HG02938 (cell line): ENCODE measurements around the gene CCDC97.

Experiments used
- ATAC-seq: cut with Tn5 transposase; IDR thresholded peaks from one replicate; pipeline ENCODE4 v1.9.1; 2021; ENCODE audit warnings: mild to moderate bottlenecking, moderate library complexity; ENCODE audit not compliant: unreplicated experiment

The CCDC97 gene

DNA sequence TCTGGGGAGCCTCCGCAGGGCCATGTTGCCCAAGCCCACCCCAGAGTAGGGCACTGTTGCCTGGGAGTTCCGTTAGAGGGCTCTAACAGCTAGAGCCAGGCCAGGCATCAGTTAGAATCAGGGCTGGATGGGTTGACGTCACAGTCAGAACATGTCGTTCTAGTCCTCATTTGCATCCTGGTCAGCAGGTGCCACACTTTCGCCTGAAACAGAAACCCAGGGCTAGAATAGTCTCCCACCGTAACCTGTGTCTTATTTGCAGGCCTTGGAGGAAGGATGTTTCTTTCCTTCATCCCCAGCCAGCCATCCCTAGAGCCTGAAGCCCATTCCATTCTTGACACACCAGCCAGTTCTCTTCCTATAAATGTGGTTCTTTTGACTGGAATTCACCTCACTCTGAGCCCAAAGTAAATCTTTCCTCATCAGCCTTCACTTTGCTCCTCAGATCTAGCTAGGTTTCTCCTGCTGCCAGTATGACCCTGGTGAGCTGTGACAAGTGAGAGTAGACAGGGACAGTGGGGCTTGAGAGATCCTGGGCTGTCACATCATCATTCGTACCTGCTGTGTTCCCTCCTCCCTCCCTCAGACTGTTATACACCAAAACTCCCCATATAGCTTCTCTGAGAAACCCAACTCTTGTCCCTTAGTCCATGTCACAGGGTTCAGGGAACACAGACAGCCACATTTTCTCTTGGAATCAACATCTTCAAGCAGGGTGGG is 12.2 kb upstream of the CCDC97 start:
- peak; percentile 68 for ATAC-seq

DNA sequence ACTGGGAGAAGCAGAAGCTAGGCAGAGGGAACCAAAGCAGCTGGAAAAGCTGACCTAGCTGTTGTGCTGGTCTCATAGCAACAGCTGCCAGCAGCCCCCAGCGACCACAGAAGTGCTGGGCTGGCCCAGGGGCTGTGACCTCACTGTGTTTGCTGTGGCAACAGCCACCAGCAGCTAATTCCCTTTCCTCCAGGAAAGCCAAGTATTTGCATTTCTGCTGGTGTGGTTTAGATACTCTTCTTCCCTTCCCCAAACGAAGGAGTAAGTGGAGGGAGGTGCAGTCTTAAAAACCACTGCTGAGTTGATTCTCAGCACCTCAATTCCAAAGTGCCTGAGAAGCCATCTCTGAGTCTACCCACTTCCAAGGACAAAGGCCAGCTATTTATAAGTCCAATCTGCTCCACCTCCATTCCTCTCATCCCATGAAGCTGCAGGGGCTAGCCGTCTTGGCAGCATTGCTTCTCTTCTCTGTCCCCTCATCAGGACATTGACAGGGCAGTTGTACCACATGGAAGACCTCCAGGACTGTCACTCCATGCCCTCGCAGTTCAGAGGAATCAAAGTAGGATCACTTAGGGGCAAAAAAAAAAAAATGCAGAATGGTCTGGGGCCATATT is 11.5 kb upstream of the CCDC97 start:
- ATAC-seq, result peak; percentile 18

DNA sequence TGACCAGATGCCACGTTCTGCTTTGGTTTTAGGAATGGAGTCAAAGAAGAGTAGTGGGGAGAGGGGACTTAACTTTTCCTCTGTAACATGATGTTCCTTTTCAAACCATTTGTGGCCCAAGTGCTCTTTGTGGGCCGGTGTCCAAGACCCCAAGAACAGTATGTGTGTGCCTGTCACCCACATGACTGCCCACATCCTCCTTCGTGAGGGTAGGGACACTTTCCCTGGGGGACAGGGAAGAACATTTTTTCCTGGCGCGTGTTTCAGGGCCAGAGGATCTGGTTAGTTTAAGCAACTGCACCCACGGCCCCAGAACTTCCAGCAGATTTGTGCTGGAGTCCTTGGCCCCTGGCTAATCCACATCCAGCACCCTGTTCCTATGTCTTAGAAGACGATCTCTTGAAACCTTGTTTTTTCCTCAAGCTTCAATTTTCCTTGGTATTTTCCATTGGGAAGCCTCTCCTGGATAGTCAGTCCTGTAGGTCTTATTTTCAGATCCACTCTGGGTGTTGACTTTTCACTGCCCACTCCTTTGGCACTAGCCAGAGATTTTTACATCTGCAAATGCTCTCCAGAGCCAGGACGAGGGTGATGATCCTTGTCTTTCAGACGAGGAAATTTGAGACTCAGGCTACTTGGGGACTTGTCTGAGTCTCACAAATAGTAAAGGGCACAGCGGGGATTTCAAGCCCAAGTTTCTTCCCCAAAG is 10.8 kb upstream of the CCDC97 start:
- no peak for ATAC-seq

DNA sequence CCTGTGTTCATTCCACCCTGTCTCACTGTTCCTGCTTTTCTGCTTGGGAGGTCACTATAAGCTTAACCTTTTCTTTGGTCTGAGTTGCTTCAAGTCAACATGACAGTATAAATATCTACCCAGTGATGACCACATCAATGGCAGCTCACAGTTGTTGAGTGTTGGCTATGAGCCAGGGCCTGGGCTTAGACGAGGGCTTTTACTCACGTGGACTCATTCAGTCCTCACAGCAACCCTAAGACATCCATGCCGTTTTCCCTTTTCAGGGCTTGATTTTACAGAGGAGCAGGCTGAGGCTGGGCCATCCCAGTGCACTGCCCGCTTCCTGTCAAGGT is 10.2 kb upstream of the CCDC97 start:
- ATAC-seq, result no peak

DNA sequence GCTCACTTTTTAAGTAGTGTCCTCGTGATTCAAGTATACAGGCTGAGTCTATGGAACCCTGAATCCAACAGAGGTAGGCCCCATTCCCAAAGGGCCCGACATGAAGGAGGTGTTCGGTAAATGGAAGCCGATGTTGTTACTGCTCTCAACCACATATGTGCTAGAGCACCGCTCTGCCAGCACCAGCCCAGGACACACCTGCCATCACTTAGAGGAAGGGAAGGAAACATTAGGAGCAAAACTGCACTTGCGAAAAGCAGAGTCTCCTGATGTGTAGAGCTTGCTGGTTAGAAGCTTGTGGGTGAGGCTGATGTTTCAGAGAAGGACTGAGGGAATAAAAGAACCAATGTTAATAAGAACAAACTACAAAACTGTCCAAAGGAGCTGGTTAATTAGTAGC is 9.4 kb upstream of the CCDC97 start:
- no peak for ATAC-seq

DNA sequence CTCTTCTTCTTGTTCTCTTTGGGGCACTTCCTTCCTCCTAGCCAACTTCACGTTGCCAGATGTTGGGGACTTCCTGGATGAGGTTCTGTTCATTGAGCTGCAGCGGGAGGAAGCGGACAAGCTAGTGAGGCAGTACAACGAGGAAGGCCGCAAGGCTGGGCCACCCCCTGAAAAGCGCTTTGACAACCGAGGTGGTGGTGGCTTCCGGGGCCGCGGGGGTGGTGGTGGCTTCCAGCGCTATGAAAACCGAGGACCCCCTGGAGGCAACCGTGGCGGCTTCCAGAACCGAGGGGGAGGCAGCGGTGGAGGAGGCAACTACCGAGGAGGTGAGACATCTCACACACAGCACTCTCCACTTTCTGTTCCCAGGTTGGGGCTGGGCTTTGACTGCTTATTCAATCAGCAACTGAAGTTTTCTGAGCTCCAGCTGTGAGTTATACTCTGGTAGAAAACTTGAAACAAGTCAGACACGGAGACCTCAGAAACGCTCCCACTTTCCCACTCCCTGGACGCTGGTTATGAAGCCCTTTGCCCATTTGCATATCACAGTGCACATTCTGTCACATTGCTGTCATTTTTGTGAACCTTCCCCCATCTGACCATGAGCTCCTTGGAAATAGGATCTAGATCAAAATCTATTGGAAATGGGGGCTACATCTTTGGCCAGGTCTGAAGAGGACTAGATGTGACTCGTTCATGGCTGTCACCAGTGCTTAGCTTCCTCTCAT is 7.2 kb upstream of the CCDC97 start:
- ATAC-seq, result no peak

DNA sequence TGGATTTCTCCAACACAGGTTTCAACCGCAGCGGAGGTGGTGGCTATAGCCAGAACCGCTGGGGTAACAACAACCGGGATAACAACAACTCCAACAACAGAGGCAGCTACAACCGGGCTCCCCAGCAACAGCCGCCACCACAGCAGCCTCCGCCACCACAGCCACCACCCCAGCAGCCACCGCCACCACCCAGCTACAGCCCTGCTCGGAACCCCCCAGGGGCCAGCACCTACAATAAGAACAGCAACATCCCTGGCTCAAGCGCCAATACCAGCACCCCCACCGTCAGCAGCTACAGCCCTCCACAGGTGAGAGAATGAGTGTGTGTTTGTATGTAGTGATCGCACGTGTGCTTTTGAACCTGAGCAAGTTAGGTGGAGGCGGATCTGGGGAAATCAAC is 6.0 kb upstream of the CCDC97 start:
- no peak for ATAC-seq

DNA sequence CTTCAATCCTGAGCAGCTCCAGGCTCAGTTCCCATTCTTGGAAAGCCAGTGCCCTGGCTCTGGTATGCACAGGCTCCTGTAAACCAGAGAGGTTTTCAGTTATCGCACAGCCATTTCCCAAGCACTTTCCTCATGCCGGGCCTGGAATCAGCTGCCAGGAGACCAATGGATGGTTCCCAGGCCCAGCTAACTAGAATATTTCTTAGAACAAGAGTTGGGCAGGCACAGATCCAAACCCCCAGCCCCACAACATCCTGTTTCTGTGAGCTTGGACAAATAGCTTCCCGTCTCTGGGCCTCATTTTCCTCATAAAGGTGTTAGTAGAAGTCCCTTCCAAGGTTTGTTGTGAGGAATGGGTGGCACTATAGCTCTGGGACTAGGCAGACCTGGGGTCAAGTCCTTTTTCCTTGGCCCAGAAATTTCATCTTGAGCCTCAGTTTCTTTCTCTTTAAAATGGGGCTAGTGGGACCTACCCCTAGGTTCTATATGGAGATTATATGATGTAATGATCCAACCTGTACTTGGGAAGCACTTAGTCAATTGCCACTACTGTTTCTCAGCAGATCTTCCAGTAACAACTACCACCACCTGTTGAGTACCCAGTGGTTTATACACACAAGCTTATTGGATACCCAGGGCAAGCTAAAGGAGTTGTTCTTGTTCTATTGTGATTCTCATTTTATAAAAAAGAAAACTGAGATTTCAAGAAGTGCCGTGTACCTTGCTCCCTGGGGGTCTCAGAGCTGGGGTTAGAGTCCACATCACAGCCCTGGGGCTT is 5.1 kb upstream of the CCDC97 start:
- no peak for ATAC-seq

DNA sequence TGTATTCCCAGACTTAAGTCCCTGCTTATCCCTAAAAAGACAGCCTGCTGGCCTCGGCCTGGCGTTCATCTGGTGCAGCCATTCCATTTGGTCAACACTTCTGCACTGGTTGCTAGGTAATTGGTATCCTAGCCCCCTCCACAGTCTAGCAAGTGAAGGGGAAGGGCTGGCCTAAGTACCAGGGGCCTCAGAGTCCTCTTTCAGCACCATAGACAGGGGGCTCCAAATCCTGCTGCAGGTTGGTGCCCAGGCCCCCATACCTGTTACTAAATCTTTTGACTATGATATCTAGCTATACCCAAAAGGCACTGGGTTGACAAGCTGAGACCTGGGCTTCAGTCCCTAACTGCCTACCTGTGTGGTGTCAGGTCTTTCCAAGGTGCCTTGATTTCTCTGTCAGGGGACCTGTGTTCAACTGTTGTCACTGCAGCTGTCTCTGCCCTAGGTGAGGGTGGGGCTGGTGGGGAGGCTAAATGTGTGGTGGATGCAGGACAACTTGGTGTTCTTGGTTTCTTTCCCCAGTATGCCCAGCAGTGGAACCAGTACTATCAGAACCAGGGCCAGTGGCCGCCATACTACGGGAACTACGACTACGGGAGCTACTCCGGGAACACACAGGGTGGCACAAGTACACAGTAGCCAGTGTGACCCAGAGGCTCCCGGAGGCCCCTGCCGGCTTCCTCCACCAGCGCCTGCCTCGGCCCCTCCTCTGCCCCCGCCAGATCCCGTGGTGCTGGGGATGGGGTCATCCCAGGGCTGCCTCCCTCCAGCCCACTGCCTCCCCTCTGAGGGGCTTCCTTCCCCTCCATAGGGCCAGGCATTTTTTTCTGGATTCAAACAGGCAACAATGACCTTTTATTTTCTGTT is 3.8 kb upstream of the CCDC97 start:
- ATAC-seq, result no peak

DNA sequence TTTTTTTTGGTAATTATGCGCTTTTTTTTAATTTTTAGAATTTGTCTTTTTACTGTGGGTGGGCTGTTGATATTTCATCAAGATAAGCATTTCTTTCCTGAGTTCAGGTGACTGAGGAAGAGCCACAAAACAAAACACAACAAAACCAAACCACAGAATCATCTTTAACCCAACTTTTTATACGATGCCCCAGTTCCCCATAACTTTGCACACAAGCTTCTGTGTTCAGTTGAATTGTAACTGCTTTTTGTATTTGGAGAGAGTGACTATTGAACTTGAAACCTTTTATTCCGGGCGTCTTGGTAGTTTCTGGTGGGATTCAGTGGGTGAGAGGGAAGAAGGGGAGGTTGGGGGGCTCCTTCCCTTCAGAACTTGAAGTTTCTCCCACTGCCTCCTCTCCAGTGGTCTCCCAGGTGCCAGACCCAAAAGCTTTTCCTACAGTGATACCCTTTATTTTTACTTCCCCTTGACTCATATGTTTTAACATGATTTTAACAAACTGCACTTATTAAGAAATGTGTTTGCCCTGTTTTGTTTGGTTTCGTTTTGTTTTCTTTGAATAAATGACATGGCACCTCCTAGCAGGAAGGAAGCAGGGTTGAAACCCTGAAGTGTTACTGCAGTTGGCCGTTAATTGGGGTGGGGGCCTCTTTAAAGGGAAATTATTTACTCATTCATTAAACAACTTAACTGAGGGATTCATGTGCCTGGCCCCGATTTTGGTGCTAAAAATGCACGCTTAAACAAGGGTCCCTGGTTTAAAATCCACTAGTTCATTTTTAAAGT is 2.7 kb upstream of the CCDC97 start:
- no peak for ATAC-seq

DNA sequence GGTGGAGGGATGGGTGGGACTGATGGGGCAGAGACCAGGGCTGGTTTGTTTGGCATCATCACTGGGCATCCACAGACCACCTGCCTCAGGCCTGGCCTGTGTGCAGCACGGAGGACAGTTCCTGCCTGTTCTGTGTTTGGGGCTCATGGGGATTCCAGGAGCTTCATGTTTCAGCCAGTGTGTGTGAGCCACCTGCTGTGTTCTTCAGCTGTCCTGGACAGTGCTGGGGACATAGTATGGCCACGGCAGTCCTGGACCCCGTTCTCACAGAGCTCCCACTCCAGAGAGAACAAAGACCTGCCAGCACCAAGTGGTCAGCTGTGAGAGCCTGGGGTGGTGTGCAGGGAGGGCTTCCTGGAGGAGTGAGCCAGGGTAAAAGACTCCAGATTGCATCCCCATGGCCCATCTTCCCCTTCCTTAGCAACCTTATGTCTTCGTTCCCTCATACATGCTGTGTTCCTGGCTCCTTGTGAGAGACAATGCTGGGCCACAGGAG is 2.0 kb upstream of the CCDC97 start:
- no peak for ATAC-seq

DNA sequence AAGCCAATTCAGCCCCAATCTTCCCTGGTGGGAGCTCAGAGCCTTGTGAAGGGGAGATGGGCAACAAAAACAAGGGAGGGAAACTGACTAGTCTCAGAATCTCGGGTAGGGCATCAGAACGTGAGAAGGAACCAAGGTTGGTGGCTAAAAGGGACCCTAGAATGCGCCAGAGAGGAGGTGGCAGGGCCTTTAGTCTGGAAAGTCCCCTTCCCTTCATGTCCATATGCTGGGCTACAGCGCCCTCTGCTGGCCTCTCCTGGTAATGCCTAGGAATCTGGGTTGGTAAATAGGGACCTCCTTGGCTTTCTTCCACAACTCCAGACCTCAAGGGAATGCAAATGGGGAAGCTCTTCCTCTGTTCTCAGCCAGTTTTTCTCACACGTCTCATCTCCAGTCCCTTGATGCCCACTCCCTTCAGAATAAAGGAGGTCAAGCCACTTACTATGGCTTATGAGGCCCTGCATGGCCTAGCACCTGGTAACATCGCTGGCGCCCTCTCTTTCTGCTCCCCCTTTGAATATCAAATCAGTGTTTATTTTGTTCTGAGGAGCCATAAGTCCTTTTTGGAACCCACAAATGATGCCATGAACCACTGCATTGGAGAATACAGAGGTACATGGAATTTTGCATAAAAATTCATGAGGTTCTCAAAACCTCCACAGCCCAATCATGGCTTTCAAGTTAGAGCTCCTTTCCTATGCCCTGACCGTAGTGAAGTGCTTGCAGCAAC is 1.4 kb upstream of the CCDC97 start:
- no peak for ATAC-seq

DNA sequence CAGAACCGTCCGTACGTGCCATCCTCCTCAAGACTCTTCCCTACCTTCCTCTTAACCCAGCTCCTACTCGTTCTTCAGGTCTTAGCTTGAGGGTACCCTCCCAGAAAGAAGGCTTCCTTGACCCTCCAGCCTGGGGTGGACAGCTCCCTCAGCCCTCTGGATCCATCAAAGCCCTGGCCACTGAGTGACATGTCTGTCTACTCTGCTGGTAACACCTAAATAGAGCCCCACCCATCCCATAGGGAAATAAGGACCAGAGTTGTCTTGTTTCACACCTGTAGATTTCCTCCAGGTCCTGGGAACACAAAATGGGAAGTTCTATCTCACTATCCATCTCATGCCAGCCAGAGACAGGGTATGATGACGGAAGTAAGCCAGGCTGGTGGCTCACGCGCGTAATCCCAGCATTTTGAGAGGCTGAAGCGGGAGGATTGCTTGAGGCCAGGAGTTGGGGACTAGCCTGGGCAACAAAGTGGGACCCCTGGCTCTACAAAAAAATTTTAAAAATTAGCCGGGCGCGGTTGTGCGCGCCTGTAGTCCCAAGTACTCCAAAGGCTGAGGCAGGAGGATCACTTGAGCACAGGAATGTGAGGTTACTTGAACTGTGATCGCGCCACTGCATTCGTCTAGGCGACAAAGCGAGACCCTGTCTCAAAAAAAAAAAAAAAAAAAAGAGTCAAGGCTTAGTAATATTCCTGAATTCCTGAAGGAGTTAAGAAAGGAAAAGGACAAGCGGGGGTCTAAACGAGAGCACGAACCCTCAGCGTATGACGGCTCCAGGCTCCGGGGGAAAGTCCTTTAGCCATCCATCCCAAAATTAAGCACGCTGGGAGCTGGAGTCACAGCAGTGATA is 566 bp upstream of the CCDC97 start:
- no peak for ATAC-seq

DNA sequence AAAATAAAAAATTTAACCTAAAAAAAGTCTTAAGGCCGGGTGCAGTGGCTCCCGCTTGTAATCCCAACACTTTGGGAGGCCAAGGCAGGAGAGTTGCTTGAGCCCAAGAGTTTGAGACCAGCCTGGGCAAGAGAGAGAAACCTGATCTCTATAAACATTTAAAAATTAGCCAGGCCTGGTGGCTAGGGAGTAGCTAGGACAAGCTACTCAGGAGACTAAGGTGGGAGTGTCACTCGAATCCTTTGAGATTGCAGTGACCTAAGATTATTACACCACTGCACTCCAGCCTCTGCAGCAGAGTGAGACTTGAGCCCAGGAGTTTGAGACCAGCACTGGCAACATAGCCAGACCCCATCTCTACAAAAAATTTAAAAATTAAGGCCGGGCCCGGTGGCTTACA is 1.1 kb downstream of the CCDC97 start:
- ATAC-seq, result no peak

DNA sequence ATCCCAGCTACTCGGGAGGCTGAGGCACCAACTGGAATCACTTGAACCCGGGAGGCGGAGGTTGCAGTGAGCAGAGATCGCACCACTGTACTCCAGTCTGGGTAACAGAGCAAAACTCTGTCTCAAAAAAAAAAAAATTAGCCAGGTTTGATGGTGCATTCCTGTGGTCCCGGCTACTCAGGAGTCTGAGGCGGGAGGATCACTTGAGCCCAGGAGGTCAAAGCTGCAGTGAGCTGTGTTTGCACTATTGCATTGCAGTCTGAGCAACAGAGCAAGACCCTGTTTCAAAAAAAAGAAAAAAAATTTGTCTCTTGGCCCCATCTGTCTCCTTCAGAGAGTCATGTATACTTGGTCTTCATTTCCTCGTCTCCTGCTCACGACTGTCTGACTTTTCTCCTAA is 1.6 kb downstream of the CCDC97 start:
- ATAC-seq, result no peak

DNA sequence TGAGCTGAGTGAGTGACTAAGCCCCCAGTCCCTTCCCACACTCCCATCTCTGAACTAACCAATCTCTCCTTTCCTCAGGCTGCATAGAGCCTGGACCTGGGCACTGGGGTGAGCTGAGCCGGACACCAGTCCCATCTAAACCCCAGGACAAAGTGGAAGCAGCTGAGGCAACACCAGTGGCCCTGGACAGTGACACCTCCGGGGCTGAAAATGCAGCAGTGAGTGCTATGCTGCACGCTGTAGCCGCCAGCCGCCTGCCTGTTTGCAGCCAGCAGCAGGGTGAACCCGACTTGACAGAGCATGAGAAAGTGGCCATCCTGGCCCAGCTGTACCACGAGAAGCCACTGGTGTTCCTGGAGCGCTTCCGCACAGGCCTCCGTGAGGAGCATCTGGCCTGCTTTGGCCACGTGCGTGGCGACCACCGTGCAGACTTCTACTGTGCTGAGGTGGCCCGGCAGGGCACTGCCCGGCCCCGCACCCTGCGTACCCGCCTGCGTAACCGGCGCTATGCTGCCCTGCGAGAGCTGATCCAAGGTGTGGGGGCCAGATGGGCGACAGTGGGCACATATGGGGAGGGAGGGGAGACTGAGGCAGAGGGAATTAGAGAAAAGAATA is 6.4 kb downstream of the CCDC97 start:
- ATAC-seq, result no peak
